HS-27A (cell line): ENCODE measurements around the gene IER5L.

Experiments used
- DNase-seq: peaks from one replicate; pipeline ENCODE4 v3.0.0-alpha.2; 2012; ENCODE audit warnings: low read depth, missing footprints

The IER5L gene

GRCh38 chr9:129160712-129161533, 17.1 kb downstream of the IER5L start:
- no peak for DNase-seq

GRCh38 chr9:129156163-129156562, 21.9 kb downstream of the IER5L start:
- no peak for DNase-seq

GRCh38 chr9:129154866-129155477, 23.1 kb downstream of the IER5L start:
- DNase-seq: no peak

GRCh38 chr9:129151469-129151868, 26.6 kb downstream of the IER5L start:
- DNase-seq: no peak

GRCh38 chr9:129150672-129151211, 27.3 kb downstream of the IER5L start:
- DNase-seq: no peak

- DNase-seq: no peak
Observed at GRCh38 chr9:129150122-129150521, 27.9 kb downstream of the IER5L start.

GRCh38 chr9:129149442-129149841, 28.6 kb downstream of the IER5L start:
- DNase-seq: no peak

GRCh38 chr9:129148463-129149204, 29.4 kb downstream of the IER5L start:
- DNase-seq: no peak

- no peak for DNase-seq
Observed at GRCh38 chr9:129146441-129146941, 31.6 kb downstream of the IER5L start.

- peak; percentile 74 for DNase-seq
Observed at GRCh38 chr9:129145841-129146292, 32.2 kb downstream of the IER5L start.

- no peak for DNase-seq
Observed at GRCh38 chr9:129145316-129145715, 32.7 kb downstream of the IER5L start.

- peak; percentile 81 for DNase-seq
Observed at GRCh38 chr9:129143031-129143927, 34.8 kb downstream of the IER5L start.

GRCh38 chr9:129142138-129142935, 35.7 kb downstream of the IER5L start:
- DNase-seq: no peak

- DNase-seq: peak; percentile 68
Observed at GRCh38 chr9:129141066-129142041, 36.7 kb downstream of the IER5L start.

GRCh38 chr9:129140397-129141065, 37.5 kb downstream of the IER5L start:
- peak; percentile 40 for DNase-seq

- DNase-seq: peak; percentile 100
Observed at GRCh38 chr9:129139993-129140396, 38.1 kb downstream of the IER5L start.

GRCh38 chr9:129139233-129139992, 38.6 kb downstream of the IER5L start:
- peak; percentile 83 for DNase-seq
